ENCODE measurements around the gene OARD1.
"Not testable (repeated sequence)": the region's sequence is repeated elsewhere in the genome, so short reads cannot be mapped to it uniquely, and the experiment has no call there.

Gene OARD1

GRCh38 chr6:41025966-41026530 is 46.1 kb downstream of the OARD1 start:
- DNase-seq (ENCODE audit: low read depth): no peak

GRCh38 chr6:41023114-41023513 is 49.0 kb downstream of the OARD1 start:
- DNase-seq (ENCODE audit: low read depth): no peak

- DNase-seq (ENCODE audit: low read depth): no peak
Measured at GRCh38 chr6:41022294-41022693, 49.9 kb downstream of the OARD1 start.

GRCh38 chr6:41021832-41022231 is 50.3 kb downstream of the OARD1 start:
- no peak for DNase-seq (ENCODE audit: low read depth)

- no peak for DNase-seq (ENCODE audit: low read depth)
Measured at GRCh38 chr6:41017663-41018062, 54.5 kb downstream of the OARD1 start.

GRCh38 chr6:41015860-41016259 is 56.3 kb downstream of the OARD1 start:
- not testable (repeated sequence) for DNase-seq (ENCODE audit: low read depth)

GRCh38 chr6:41014780-41015179 is 57.4 kb downstream of the OARD1 start:
- DNase-seq (ENCODE audit: low read depth): no peak

Data from activated T-cell treated with anti-CD3 and anti-CD28 coated beads for 48 hours (primary cell).